HTR-8/SVneo (cell line): ENCODE data around the gene HES3.
A peak's percentile ranks its signal among the peaks of the same experiment; 100 is the strongest.

Experiments used
- DNase-seq: peaks from one replicate; pipeline ENCODE4 v3.0.0; 2011; ENCODE audit warnings: low spot score, mixed read lengths; ENCODE audit not compliant: insufficient read length
- FAIRE-seq: peaks from 2 replicates; lab custom pipeline; 2011; peaks lifted over from hg19 to GRCh38; lab: Jason Lieb, UNC

HES3 gene

DNA sequence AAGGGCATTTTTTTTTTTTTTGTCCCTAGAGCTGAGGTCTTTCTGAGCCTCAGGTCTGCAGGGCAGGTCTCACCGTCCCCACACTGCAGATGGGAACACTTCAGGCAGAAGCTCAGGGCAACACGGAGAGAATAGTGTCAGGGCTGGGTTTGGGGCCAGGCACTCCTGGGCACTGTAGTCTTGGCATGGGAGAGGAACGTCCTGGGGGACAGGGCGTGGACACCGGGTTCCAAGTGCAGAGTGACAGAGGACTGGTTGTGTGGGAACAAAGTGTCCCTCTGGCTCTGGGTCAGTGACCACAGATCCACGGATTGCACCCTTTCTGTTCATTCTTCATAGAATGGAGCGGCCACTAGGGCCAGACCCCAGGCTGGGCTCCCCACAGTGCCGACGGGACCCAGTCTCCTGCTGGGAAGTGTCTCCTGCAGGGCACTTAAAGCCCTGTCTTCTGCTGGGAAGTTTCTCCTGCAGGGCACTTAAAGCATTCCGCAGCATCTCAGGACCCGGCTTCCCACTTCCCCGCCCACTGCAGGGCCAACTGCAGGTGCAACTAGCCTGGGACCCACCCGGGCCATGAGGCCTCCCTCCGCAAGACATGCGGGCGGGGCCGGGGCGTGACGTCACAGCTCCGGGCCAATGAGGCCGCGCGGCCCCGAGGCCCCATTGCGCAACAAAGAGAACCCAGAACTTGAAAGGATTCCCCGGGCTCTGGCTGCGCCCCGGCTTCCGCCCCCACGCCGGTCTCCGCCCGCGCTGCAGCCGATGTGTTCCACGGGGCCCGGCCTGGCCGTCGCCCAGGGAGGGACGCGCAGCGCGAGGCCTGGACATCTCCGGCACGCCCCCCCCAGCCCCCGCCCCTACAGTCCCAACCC lies 15.7 kb downstream of the HES3 start:
- peak; percentile 48 for FAIRE-seq
- DNase-seq: peak; percentile 81

DNA sequence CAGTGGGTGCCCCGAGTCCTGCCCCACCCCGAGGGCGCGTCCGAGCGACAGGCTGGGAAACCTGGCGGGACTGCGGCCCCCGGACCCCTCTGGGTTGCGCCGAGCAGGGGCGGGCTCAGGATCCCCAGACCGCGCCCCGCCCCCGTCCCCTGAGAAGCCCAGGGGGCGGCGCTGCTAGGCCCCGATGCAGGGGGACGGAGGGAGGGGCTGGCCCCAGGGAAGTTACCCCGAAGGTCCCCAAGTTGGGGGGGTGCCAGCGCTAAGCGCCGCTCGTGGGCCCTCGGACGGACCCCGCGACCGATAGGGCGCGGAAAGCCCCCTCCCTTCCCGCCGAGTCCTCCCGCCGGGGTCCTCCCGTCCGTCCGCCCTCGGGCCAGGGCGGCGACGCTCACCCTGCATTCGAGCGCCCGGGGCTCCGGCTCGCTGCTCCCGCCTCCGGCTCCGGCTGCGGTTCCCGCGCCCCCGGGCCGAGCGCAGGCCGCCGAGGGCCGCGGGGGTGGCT lies 16.5 kb downstream of the HES3 start:
- no peak for FAIRE-seq
- peak; percentile 56 for DNase-seq

- DNase-seq (peak; percentile 50), FAIRE-seq (peak; percentile 33)
These were observed 17.1 kb downstream of the HES3 start, which contains the start of gene GPR153 for GRCh38 chr1:6260961-6261614. GPR153 (minus strand) TSS chr1:6261098; CDS start chr1:6254905, 6,193 bp downstream.

DNA sequence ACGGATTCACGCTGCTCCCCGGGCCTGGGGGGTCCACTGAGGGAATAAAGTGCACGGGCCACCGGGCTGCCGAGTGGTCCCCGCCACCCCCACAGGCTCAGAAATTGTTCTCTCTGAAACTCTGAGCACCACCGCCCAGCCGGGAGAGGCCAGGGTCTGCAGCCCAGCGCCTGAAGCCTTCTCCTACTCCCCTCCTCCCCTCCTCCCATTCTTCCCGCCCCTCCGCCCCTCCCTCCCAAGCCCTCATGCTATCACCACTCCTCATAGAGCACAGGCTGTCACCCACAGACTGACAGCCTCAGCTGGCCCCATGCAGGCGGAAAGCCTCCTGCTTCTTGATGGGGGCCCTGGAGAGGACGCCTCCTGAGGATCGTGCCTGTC lies 17.6 kb downstream of the HES3 start:
- FAIRE-seq (no peak), DNase-seq (no peak)

GRCh38 chr1:6262555-6263420 lies 18.8 kb downstream of the HES3 start:
- FAIRE-seq: no peak
- DNase-seq: no peak

DNA sequence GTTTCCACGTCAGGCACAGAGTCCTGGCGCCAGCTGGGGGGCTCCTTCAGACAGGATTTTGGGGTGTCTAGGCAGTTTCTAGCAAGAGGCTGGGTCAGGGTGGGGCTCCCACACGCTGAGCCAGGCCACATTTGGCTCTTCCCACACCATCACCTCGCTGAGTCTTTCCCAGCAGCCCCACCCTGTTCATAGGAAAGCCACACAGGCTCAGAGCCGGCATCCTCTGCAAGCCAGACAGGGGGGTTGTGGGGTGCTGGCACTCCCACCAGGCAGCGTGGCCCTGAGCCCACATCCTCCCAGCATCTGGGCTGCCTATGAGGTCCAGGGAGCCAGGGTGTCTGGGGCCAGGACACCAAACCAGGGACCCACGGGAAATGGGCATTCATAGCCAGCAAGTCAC lies 19.7 kb downstream of the HES3 start:
- FAIRE-seq (no peak), DNase-seq (no peak)

DNA sequence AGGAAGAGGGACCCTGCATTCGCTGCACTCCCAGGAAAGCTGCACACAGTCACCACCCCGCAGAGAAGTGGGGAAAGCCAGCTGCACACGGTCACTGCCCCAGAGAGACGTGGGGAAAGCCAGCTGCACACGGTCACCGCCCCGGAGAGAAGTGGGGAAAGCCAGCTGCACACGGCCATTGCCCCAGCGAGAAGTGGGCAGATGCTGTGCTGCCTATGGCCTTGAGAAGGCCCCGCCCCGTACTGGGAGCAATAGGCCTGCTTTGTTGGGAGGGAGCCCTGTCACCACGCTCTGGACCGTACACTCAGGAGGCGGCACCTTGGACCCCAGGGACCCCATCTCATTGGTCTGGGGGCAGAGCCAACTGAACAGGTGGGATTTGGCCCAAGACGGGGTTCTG lies 21.2 kb downstream of the HES3 start:
- DNase-seq (no peak), FAIRE-seq (no peak)

- no peak for FAIRE-seq
- no peak for DNase-seq
These were observed 22.7 kb downstream of the HES3 start for GRCh38 chr1:6266641-6267040.

DNA sequence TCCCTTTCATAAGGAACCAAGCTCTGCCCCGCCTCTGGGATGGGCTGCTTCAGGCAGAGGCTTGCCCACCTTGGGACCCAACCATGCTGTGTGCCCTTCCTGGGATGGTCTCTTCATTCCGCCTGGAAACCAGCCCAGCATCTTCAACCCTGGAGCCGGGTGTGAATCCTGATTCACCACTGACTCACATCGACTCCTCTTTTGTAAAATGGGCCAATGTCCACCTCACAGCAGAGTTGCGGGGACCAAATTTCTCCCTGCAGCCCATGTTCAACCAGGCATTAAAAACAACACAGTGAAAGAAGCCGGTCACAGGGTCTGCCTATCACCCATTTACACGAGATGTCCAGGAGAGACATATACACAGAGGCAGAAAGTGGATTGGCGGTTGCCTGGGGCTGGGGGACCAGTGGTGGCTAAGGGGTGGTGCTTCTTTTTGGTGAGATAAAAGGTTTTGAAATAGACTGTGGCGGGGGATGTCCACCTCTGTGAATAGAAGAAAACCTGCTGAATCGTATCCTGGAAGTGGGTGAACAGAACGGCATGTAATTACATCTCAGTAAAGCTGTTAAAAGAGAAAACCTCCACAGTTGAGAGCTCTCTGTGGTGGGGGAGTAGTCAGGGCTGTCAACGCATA lies 23.8 kb downstream of the HES3 start:
- DNase-seq: no peak
- no peak for FAIRE-seq

GRCh38 chr1:6268415-6268814 lies 24.4 kb downstream of the HES3 start:
- no peak for FAIRE-seq

DNA sequence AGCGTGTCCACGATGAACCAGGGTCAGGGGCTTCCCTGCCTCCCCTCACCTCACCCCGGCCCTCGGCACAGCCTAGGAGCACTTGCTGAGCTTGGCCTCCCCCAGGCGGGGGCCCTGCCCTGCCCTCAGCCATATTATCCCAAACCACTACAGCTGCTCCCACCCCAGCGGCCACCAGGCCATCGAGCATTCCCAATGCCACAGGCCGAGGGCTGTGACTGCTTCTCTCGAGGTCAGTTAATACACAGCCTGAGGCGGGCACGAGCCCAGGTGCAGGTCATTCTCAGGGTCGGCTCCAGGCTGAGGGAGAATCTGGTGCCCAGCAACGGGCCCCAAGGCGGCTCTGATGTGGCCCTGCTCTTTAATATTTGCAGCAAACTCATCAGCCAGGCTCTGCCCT lies 25.3 kb downstream of the HES3 start:
- FAIRE-seq: no peak
- no peak for DNase-seq

More at GRCh38 chr1:6268415-6268814, 24.4 kb downstream of the HES3 start:
- DNase-seq: no peak

GRCh38 chr1:6269720-6270400 lies 25.9 kb downstream of the HES3 start:
- DNase-seq (no peak), FAIRE-seq (no peak)

GRCh38 chr1:6270401-6270800 lies 26.4 kb downstream of the HES3 start:
- DNase-seq (no peak), FAIRE-seq (no peak)

- DNase-seq: no peak
- no peak for FAIRE-seq
These were observed 27.0 kb downstream of the HES3 start for GRCh38 chr1:6271006-6271405.

GRCh38 chr1:6271554-6271953 lies 27.6 kb downstream of the HES3 start:
- DNase-seq (no peak), FAIRE-seq (no peak)

- DNase-seq (no peak), FAIRE-seq (no peak)
These were observed 28.5 kb downstream of the HES3 start for GRCh38 chr1:6272452-6272851.

DNA sequence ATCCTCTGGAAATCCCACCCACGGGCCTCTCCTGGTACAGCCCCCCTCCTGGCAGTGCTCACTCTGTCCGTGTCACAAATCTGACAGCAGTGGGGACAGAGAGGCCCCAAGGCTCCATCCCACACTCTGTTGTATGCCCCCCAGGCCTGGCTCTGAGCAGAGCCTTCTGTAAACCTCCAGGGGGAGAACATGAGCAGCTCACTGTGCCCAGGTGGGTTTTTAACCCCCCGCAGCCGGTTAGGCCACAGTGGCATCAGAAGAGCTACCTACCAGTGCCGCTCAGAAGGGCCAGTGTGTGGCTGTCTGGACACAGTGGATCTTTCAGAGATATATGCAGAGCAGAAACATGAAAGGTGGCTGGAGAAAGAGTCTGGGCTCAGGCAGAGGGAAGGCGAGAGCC lies 28.9 kb downstream of the HES3 start:
- FAIRE-seq: no peak
- DNase-seq: no peak

- FAIRE-seq (no peak), DNase-seq (no peak)
These were observed 29.5 kb downstream of the HES3 start for GRCh38 chr1:6273380-6273891.

GRCh38 chr1:6274102-6274501 lies 30.1 kb downstream of the HES3 start:
- DNase-seq: no peak
- no peak for FAIRE-seq
